Body of pancreas (tissue), 4 donors: ENCODE data around the gene SPOUT1. TPM values are rescaled to one million over a fixed set of nuclear protein-coding genes. Genes with fewer than 3 reads are reported as not detected.

Experiments used
- ATAC-seq: fragments of 150-250 bp; one replicate; pipeline ENCODE4 v1.9.1; 2016
- DNase-seq, 4 donors: peaks; one replicate each; pipeline ENCODE4 v3.0.0-alpha.2; 2019
- H3K27ac ChIP-seq, 4 donors: fragments of 200-600 bp; sonication (generic); 1 replicate in 3 of 4; 2 replicates in 1 of 4; pipeline versions ENCODE4 v1.5.1 to v1.6.1; 2016 to 2019; ENCODE audit warnings: mild to moderate bottlenecking in 1 of 4, mixed read lengths in 1 of 4, moderate library complexity in 1 of 4
- H3K27me3 ChIP-seq, 2 donors: fragments of 200-600 bp; sonication (generic); one replicate each; pipeline ENCODE4 v1.6.0; 2016; ENCODE audit warnings: mild to moderate bottlenecking in 1 of 2
- H3K36me3 ChIP-seq, 2 donors: fragments of 200-600 bp; sonication (generic); replicated peaks in 1 of 2; 2 replicates each; pipeline ENCODE4 v1.5.1; 2016; ENCODE audit warnings: low read depth in 2 of 2; ENCODE audit not compliant: insufficient read depth in 1 of 2
- H3K4me1 ChIP-seq: fragments of 200-600 bp; sonication (generic); one replicate; pipeline ENCODE4 v1.6.0; 2016
- H3K4me3 ChIP-seq, 2 donors: fragments of 200-600 bp; sonication (generic); 1 replicate in 1 of 2; 2 replicates in 1 of 2; pipeline ENCODE4 v1.5.1; 2016 to 2019
- H3K9me3 ChIP-seq, 3 donors: fragments of 200-600 bp; sonication (generic); 1 replicate in 2 of 3; 2 replicates in 1 of 3; pipeline ENCODE4 v1.5.1; 2016
- POLR2A ChIP-seq, 3 donors: fragments of 450-650 bp; IDR thresholded peaks; one replicate each; pipeline ENCODE4 v1.6.1; 2016; ENCODE audit warnings: antibody characterized with exemption in 3 of 3, mild to moderate bottlenecking in 2 of 3
- WGBS, 2 donors: methylation state at CpG; one replicate each; pipeline ENCODE4 v1.1.5; 2017; 5-methylcytosine and 5-hydroxymethylcytosine counted together
- intact Hi-C: fragments of 100-400 bp; cut with DNase I; formaldehyde crosslinking; loops from one replicate; pipeline ENCODE4 v1.15.1; 2023
- total RNA-seq, 2 donors: library from RNA; depleted of rRNA; stranded (reverse); fragments of >200 nt; gene quantifications; one replicate each; pipeline ENCODE4 v1.1.0, GENCODE V29; 2016
- TF ChIP-seq, protein P1 (sequence below), 7 experiments: fragments of 450-650 bp in 4 of 7; fragments of 200-600 bp in 3 of 7; sonication (generic) in 3 of 7; IDR thresholded peaks; one replicate each; pipeline ENCODE4 v1.5.1; 2016 to 2019; ENCODE audit warnings: antibody characterized with exemption in 7 of 7

Gene SPOUT1
- total RNA-seq, 2 donors from 2014 or later, result 16.2 to 16.3 TPM

GRCh38 chr9:128821584-128822406 is 7.8 kb downstream of the SPOUT1 start:
- H3K36me3 ChIP-seq, result peaks cover 0 to 16% of the 10 kb centered on the region in 2 donors
- no peak overlapping the region for H3K4me3 ChIP-seq
- no peaks in the 10 kb centered on the region for H3K9me3 ChIP-seq
- ATAC-seq, result no peak
- WGBS, 2 donors, result 79 to 89% methylated on average over 11 to 15 of the region's 16 CpGs
- intact Hi-C loops, result loop anchor here (10.0 kb wide), 1 partner anchor 87 kb away; no protein-coding TSS in a partner anchor
- no peaks in the 10 kb centered on the region for H3K27me3 ChIP-seq
- TF ChIP-seq, protein P1, sequence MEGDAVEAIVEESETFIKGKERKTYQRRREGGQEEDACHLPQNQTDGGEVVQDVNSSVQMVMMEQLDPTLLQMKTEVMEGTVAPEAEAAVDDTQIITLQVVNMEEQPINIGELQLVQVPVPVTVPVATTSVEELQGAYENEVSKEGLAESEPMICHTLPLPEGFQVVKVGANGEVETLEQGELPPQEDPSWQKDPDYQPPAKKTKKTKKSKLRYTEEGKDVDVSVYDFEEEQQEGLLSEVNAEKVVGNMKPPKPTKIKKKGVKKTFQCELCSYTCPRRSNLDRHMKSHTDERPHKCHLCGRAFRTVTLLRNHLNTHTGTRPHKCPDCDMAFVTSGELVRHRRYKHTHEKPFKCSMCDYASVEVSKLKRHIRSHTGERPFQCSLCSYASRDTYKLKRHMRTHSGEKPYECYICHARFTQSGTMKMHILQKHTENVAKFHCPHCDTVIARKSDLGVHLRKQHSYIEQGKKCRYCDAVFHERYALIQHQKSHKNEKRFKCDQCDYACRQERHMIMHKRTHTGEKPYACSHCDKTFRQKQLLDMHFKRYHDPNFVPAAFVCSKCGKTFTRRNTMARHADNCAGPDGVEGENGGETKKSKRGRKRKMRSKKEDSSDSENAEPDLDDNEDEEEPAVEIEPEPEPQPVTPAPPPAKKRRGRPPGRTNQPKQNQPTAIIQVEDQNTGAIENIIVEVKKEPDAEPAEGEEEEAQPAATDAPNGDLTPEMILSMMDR (IDR thresholded peaks at IDR 0.05), result no peak
- DNase-seq, result no peak
- no peak overlapping the region for H3K27ac ChIP-seq
- peaks cover 18% of the 10 kb centered on the region for H3K4me1 ChIP-seq

- ATAC-seq, result no peak
- Histone ChIP-seq H3K36me3 (peaks cover 0 to 16% of the 10 kb centered on the region in 2 donors), H3K27me3 (no peaks in the 10 kb centered on the region), H3K4me3 (no peak overlapping the region), H3K27ac (no peak overlapping the region), H3K4me1 (peaks cover 18% of the 10 kb centered on the region), H3K9me3 (no peaks in the 10 kb centered on the region)
- WGBS, 2 donors, result 87 to 88% methylated on average over 23 of the region's 24 CpGs
- intact Hi-C loops, result loop anchor here (10.0 kb wide), 1 partner anchor 86 kb away; no protein-coding TSS in a partner anchor
- TF ChIP-seq, protein P1 (IDR thresholded peaks at IDR 0.05), result no peak
- TF ChIP-seq POLR2A (IDR thresholded peaks at IDR 0.05), result no peak
- DNase-seq, result no peak
Observed at GRCh38 chr9:128820665-128821583, 8.7 kb downstream of the SPOUT1 start.

DNA sequence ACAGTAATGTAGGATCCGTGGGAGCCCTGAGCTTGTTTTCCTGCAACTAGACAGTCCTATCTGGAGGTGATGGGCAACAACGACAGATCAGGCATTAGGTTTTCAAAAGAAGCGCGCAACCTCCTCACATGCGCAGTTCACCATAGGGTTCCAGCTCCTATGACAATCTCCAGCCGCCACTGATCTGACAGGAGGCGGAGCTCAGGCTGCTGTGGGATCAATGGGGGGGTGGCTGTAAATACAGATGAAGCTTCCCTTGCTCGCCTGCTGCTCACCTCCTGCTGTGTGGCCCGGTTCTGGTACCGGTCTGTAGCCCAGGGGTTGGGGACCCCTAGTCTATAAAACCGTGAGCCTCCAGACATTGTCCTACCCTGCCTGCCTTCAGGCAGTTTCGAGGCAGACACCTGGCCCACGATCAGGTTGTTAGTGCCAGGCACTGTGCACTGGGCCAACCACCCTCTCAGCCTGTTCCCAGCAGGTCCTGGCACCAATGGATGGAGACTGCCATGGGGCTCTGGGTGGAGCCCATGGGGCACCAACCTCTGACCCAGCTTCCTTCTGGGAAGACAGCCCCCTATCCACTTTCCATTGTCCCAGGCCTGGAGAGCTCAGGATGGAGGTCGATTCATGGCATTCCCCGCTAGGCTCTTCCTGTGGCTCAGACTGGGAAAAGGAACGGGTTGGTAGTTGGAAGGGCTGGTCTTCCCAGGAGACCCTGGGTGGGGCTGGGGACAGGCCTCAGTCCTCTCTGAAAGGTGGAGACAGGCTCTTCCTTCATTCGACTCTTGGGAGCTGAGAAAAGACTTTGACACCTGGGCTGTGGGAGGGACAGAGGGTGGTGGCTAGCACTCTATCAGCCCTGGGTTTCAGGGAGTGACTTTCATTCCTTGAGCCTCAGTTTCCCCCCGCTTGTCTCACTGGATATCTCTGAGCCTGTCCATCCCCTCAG is 9.6 kb downstream of the SPOUT1 start:
- H3K27me3 ChIP-seq, result no peaks in the 10 kb centered on the region
- TF ChIP-seq, protein P1 (IDR thresholded peaks at IDR 0.05), result no peak
- no peak for TF ChIP-seq POLR2A (IDR thresholded peaks at IDR 0.05)
- H3K4me1 ChIP-seq, result peaks cover 18% of the 10 kb centered on the region
- DNase-seq (peak in 2 of 4 donors; percentile 27), ATAC-seq (no peak)
- H3K4me3 ChIP-seq, result no peak overlapping the region
- intact Hi-C loops, result loop anchor here (10.0 kb wide), 1 partner anchor 85 kb away; no protein-coding TSS in a partner anchor
- 74 to 82% methylated on average over 10 to 18 of the region's 18 CpGs for whole genome bisulfite sequencing, 2 donors
- H3K36me3 ChIP-seq, result peaks cover 0 to 14% of the 10 kb centered on the region in 2 donors
- no peaks in the 10 kb centered on the region for H3K9me3 ChIP-seq
- H3K27ac ChIP-seq, result no peak overlapping the region
